Endothelial cell of umbilical vein (primary cell): ENCODE measurements around the gene GAS5. TPM values are rescaled to one million over a fixed set of nuclear protein-coding genes. Genes with fewer than 3 reads are reported as not detected.

Experiments used
- BruUV-seq: library from RNA; stranded (reverse); fragments of 400-500 nt; replicated peaks from 2 replicates; lab custom pipeline; 2021; lab: Mats Ljungman, UMichigan
- CTCF ChIA-PET: fragments of 300-600, 350-600 bp; sonication (Branson Sonifier 250); formaldehyde crosslinking; loops from one replicate; lab custom pipeline; 2021; ENCODE audit warnings: antibody characterized with exemption, inconsistent platforms; lab: Charles Lee
- POLR2A ChIA-PET: fragments of 300-600, 350-600 bp; sonication (Branson Sonifier 250); formaldehyde crosslinking; loops from one replicate; lab custom pipeline; 2021; ENCODE audit warnings: antibody characterized with exemption, inconsistent platforms; lab: Charles Lee
- DNase-seq: peaks from one replicate; pipeline ENCODE4 v3.0.0-alpha.2; 2011; ENCODE audit warnings: low read depth, low spot score
- FAIRE-seq: peaks from 2 replicates; lab custom pipeline; 2011; peaks lifted over from hg19 to GRCh38; lab: Jason Lieb, UNC
- H2AFZ ChIP-seq: 2 replicates; pipeline ENCODE4 v1.6.0; 2012; ENCODE audit warnings: low read depth, low read length, control low read depth, inconsistent platforms
- H3K27ac ChIP-seq: 2 replicates; pipeline ENCODE4 v1.5.1; 2011; ENCODE audit warnings: low read depth, mild to moderate bottlenecking, control low read depth, low read length, moderate library complexity; ENCODE audit not compliant: insufficient read depth
- H3K27me3 ChIP-seq, 2 experiments: 2 replicates each; pipeline versions ENCODE4 v1.6.0 to v1.6.1; 2011; ENCODE audit warnings: low read length in 2 of 2, mixed read lengths in 1 of 2; ENCODE audit not compliant: control insufficient read depth in 2 of 2, insufficient read depth in 2 of 2
- H3K36me3 ChIP-seq, 2 experiments: 2 replicates in 1 of 2; 3 replicates in 1 of 2; pipeline ENCODE4 v1.5.1; 2011; ENCODE audit warnings: low read length in 2 of 2, mild to moderate bottlenecking in 1 of 2, moderate library complexity in 1 of 2; ENCODE audit not compliant: control insufficient read depth in 2 of 2, insufficient read depth in 2 of 2; ENCODE audit errors: extremely low read depth in 1 of 2
- H3K4me1 ChIP-seq: 3 replicates; pipeline ENCODE4 v1.5.1; 2011; ENCODE audit warnings: mild to moderate bottlenecking, low read length; ENCODE audit not compliant: control insufficient read depth, insufficient read depth; ENCODE audit errors: extremely low read depth
- H3K4me2 ChIP-seq: 2 replicates; pipeline ENCODE4 v1.6.1; 2011; ENCODE audit warnings: low read length, control low read depth, mixed read lengths; ENCODE audit not compliant: insufficient read depth
- H3K4me3 ChIP-seq, 3 experiments: fragments of 200-600 bp in 1 of 3; sonication (generic), shearing (Covaris generic) in 1 of 3; replicated peaks in 1 of 3; 2 replicates each; pipeline ENCODE4 v1.5.1; 2011 to 2016; ENCODE audit warnings: control low read depth in 3 of 3, low read length in 3 of 3, mild to moderate bottlenecking in 2 of 3, inconsistent platforms in 1 of 3, low read depth in 1 of 3, moderate library complexity in 1 of 3; ENCODE audit not compliant: insufficient read depth in 1 of 3
- H3K79me2 ChIP-seq: 2 replicates; pipeline ENCODE4 v1.6.0; 2012; ENCODE audit warnings: low read length, inconsistent platforms; ENCODE audit not compliant: control insufficient read depth, insufficient read depth
- H3K9ac ChIP-seq: replicated peaks from 2 replicates; pipeline ENCODE3; 2011; ENCODE audit warnings: low read length, control low read depth; ENCODE audit not compliant: insufficient read depth; ENCODE audit errors: extremely low read depth
- H3K9me1 ChIP-seq: replicated peaks from 3 replicates; pipeline ENCODE4 v1.6.0; 2011; ENCODE audit warnings: mild to moderate bottlenecking, low read length; ENCODE audit not compliant: control insufficient read depth, insufficient read depth; ENCODE audit errors: extremely low read depth
- H3K9me3 ChIP-seq: replicated peaks from 2 replicates; pipeline ENCODE4 v1.5.1; 2012; ENCODE audit warnings: low read length, inconsistent platforms; ENCODE audit not compliant: control insufficient read depth, insufficient read depth
- H4K20me1 ChIP-seq: replicated peaks from 2 replicates; pipeline ENCODE3; 2011; ENCODE audit warnings: mild to moderate bottlenecking, low read length; ENCODE audit not compliant: control insufficient read depth, insufficient read depth; ENCODE audit errors: extremely low read depth
- EZH2 ChIP-seq: IDR thresholded peaks from 2 replicates; pipeline ENCODE4 v1.6.1; 2012; ENCODE audit warnings: borderline replicate concordance, low read depth, mild to moderate bottlenecking, moderate library complexity, low read length, inconsistent platforms; ENCODE audit not compliant: severe bottlenecking
- FOS ChIP-seq: IDR thresholded peaks from 2 replicates; pipeline ENCODE4 v1.6.1; 2011; ENCODE audit warnings: mild to moderate bottlenecking, low read length, moderate library complexity, borderline replicate concordance; ENCODE audit not compliant: insufficient read depth
- GATA2 ChIP-seq: IDR thresholded peaks from 2 replicates; pipeline ENCODE4 v1.7.0; 2011; ENCODE audit warnings: low read depth, mild to moderate bottlenecking, moderate library complexity, mixed read lengths, low read length; ENCODE audit not compliant: insufficient read length, insufficient read depth
- JUN ChIP-seq: IDR thresholded peaks from 2 replicates; pipeline ENCODE4 v1.6.1; 2011; ENCODE audit warnings: borderline replicate concordance, low read depth; ENCODE audit not compliant: insufficient read length, insufficient read depth
- MAX ChIP-seq: IDR thresholded peaks from 2 replicates; pipeline ENCODE4 v1.6.1; 2011; ENCODE audit not compliant: insufficient read depth, insufficient read length
- MYC ChIP-seq: IDR thresholded peaks from one replicate; pipeline ENCODE4 v1.6.1; 2011; ENCODE audit warnings: mild to moderate bottlenecking, low read depth, low read length
- POLR2A ChIP-seq: IDR thresholded peaks from 2 replicates; pipeline ENCODE4 v1.6.1; 2012; ENCODE audit warnings: low read depth, mild to moderate bottlenecking, control low read depth, low read length
- POLR2AphosphoS5 ChIP-seq: IDR thresholded peaks from 2 replicates; pipeline ENCODE4 v1.6.1; 2012; ENCODE audit warnings: low read depth, mild to moderate bottlenecking, control low read depth, low read length, moderate library complexity; ENCODE audit not compliant: insufficient read depth
- dilution Hi-C: fragments of 300-500 bp; cut with MboI; formaldehyde crosslinking; loops from one replicate; pipeline ENCODE4 v1.15.0; 2019; ENCODE audit warnings: low sequenced_read_pairs; ENCODE audit not compliant: extremely low pct_ligation_motif_present
- intact Hi-C: fragments of 100-400 bp; cut with micrococcal nuclease; formaldehyde crosslinking; loops from one replicate; pipeline ENCODE4 v1.10.0; 2022
- polyA plus RNA-seq, 4 experiments: library from polyadenylated mRNA; depleted of rRNA in 3 of 4; stranded (reverse) in 3 of 4; unstranded in 1 of 4; fragments of >200 nt; gene quantifications; 2 replicates each; pipeline versions ENCODE4 v1.2.1 to v1.2.3, GENCODE V29; 2011 to 2012; ENCODE audit warnings: missing spikeins in 1 of 4
- total RNA-seq: library from RNA; stranded (reverse); gene quantifications from 2 replicates; pipeline ENCODE4 v1.2.3, GENCODE V29; 2021

GAS5 gene
- total and polyA plus RNA-seq, 2 donors (not counting 3 experiments of a cell fraction or from before 2014, with no cell fraction given) = 343 to 492 TPM

- POLR2A ChIA-PET = interaction anchor here (1.4 to 1.6 kb wide), 2 partner anchors 12 to 159 kb away, joined by 4 read pairs; partner anchors contain the start of gene RC3H1
- intact Hi-C loops = no loop called here
Observed at GRCh38 chr1:173863224-173864161, 4.3 kb downstream of the GAS5 start.

More at GRCh38 chr1:173863224-173864161, 4.3 kb downstream of the GAS5 start:
- Histone ChIP-seq H3K9me1 (no peaks in the 10 kb centered on the region), H3K27me3 (no peaks in the 10 kb centered on the region), H3K36me3 (peaks cover 18 to 40% of the 10 kb centered on the region in 2 experiments), H4K20me1 (peaks cover 8% of the 10 kb centered on the region), H3K9me3 (no peaks in the 10 kb centered on the region), H3K4me3 (no peak overlapping the region), H3K9ac (no peak overlapping the region), H3K4me1 (peaks cover 19% of the 10 kb centered on the region), H3K4me2 (peak overlapping the region; percentile 95), H3K79me2 (peaks cover 37% of the 10 kb centered on the region), H2AFZ (no peak overlapping the region), H3K27ac (peak overlapping the region; percentile 10)
- BruUV-seq = no TSS peak
- TF ChIP-seq EZH2 (no peak), MYC (no peak), FOS (no peak), POLR2A (peak; percentile 83), GATA2 (no peak), JUN (no peak), MAX (no peak), POLR2AphosphoS5 (no peak)
- DNase-seq = no peak
- CTCF ChIA-PET = interaction anchor here (1.0 kb wide), 1 partner anchor 434 kb away, joined by 3 read pairs; no protein-coding TSS in a partner anchor
- FAIRE-seq = no peak
- dilution Hi-C loops = no loop called here
